ENCODE results near the gene NBEA.

GRCh38 chr13:35127466-35127865, 185.4 kb downstream of the NBEA start:
- TF ChIP-seq CTCF (IDR thresholded peaks at IDR 0.05) = no peak
- no peak for TF ChIP-seq POLR2A (IDR thresholded peaks at IDR 0.05)
- no peak for TF ChIP-seq POLR2AphosphoS5 (IDR thresholded peaks at IDR 0.05; ENCODE audit: insufficient read depth in 1 of 2, low read depth in 1 of 2)

Measured in vagina (tissue), 2 donors.